Tibial artery (tissue), 4 donors: ENCODE data around the gene CIDEB.

ENCODE experiments used
- DNase-seq, 2 donors: peaks; one replicate each; pipeline ENCODE4 v3.0.0-alpha.2; 2019
- H3K27ac ChIP-seq, 2 donors: fragments of 200-600 bp; sonication (generic) in 1 of 2; 1 replicate in 1 of 2; 2 replicates in 1 of 2; pipeline ENCODE4 v1.5.1; 2018 to 2019; ENCODE audit warnings: mild to moderate bottlenecking in 1 of 2
- H3K27me3 ChIP-seq, 2 donors: fragments of 200-600 bp; sonication (generic) in 1 of 2; one replicate each; pipeline versions ENCODE4 v1.5.1 to v1.6.0; 2016 to 2019
- H3K36me3 ChIP-seq, 3 donors: fragments of 200-600 bp; sonication (generic) in 2 of 3; one replicate each; pipeline ENCODE4 v1.5.1; 2016 to 2019; ENCODE audit warnings: mild to moderate bottlenecking in 2 of 3
- H3K4me1 ChIP-seq, 4 donors: fragments of 200-600 bp; sonication (generic) in 2 of 4; 1 replicate in 3 of 4; 2 replicates in 1 of 4; pipeline ENCODE4 v1.5.1; 2016 to 2019
- H3K4me3 ChIP-seq, 2 donors: fragments of 200-600 bp; sonication (generic) in 1 of 2; 1 replicate in 1 of 2; 2 replicates in 1 of 2; pipeline ENCODE4 v1.5.1; 2018 to 2019; ENCODE audit warnings: mild to moderate bottlenecking in 2 of 2
- H3K9me3 ChIP-seq, 3 donors: fragments of 200-600 bp; sonication (generic) in 1 of 3; one replicate each; pipeline ENCODE4 v1.5.1; 2016 to 2019
- intact Hi-C: fragments of 100-400 bp; cut with DNase I; formaldehyde crosslinking; loops from one replicate; pipeline ENCODE4 v1.15.0; 2023; ENCODE audit warnings: low total_unique reads
- TF ChIP-seq, protein P1 (sequence below), 2 experiments: fragments of 200-600 bp in 1 of 2; fragments of 450-650 bp in 1 of 2; IDR thresholded peaks; one replicate each; pipeline ENCODE4 v1.5.1; 2017 to 2019; ENCODE audit warnings: antibody characterized with exemption in 2 of 2, mild to moderate bottlenecking in 1 of 2, moderate library complexity in 1 of 2

The CIDEB gene

GRCh38 chr14:24284501-24285035 is 23.2 kb downstream of the CIDEB start:
- no peak for DNase-seq
- no peaks in the 10 kb centered on the region for H3K4me1 ChIP-seq
- H3K9me3 ChIP-seq, result no peaks in the 10 kb centered on the region
- H3K27me3 ChIP-seq, result no peaks in the 10 kb centered on the region
- intact Hi-C loops, result no loop called here
- no peak overlapping the region for H3K27ac ChIP-seq
- H3K36me3 ChIP-seq, result peaks cover 0 to 6% (median 4%) of the 10 kb centered on the region in 3 donors
- TF ChIP-seq, protein P1, sequence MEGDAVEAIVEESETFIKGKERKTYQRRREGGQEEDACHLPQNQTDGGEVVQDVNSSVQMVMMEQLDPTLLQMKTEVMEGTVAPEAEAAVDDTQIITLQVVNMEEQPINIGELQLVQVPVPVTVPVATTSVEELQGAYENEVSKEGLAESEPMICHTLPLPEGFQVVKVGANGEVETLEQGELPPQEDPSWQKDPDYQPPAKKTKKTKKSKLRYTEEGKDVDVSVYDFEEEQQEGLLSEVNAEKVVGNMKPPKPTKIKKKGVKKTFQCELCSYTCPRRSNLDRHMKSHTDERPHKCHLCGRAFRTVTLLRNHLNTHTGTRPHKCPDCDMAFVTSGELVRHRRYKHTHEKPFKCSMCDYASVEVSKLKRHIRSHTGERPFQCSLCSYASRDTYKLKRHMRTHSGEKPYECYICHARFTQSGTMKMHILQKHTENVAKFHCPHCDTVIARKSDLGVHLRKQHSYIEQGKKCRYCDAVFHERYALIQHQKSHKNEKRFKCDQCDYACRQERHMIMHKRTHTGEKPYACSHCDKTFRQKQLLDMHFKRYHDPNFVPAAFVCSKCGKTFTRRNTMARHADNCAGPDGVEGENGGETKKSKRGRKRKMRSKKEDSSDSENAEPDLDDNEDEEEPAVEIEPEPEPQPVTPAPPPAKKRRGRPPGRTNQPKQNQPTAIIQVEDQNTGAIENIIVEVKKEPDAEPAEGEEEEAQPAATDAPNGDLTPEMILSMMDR (IDR thresholded peaks at IDR 0.05), result no peak
- H3K4me3 ChIP-seq, result no peak overlapping the region

DNA sequence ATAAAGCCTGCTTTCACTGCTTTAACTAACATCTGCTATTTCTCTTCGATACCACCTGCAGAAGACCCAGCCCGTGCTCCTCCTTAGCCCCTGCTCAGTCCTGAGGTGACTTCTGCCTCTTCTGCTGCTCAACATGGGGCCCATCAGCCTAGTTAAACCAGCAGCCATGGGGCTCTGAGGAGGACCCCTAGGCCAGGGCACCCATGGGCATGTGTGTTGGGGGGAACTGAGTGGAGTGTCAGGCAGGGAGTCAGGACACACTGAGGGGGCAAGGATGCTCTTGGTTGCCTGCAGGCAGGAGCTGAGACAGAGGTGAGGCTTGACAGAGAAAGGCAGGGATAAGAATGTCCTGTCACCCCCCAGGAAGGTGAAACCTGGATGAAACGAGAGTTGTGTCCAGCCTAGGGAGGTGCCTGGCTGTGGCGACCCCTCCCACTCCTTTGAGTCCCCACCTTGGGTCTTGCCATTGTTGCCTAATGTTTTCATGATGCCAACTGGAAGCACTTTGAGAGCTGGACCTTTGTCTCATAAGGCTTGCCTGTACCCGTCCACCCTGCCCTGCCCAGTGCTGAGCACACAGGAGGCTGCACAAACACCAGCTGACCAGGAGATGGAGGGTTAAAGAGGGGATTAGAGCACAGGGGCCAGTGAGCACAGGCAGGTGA is 23.8 kb downstream of the CIDEB start:
- Histone ChIP-seq H3K9me3 (no peaks in the 10 kb centered on the region), H3K27me3 (no peaks in the 10 kb centered on the region), H3K36me3 (no peaks in the 10 kb centered on the region), H3K4me3 (no peak overlapping the region), H3K4me1 (no peaks in the 10 kb centered on the region), H3K27ac (no peak overlapping the region)
- TF ChIP-seq, protein P1 (IDR thresholded peaks at IDR 0.05), result no peak
- no peak for DNase-seq
- intact Hi-C loops, result no loop called here

GRCh38 chr14:24282736-24283135 is 25.0 kb downstream of the CIDEB start:
- intact Hi-C loops, result no loop called here
- Histone ChIP-seq H3K4me3 (no peak overlapping the region), H3K36me3 (no peaks in the 10 kb centered on the region), H3K9me3 (no peaks in the 10 kb centered on the region), H3K27me3 (no peaks in the 10 kb centered on the region), H3K27ac (no peak overlapping the region), H3K4me1 (no peaks in the 10 kb centered on the region)
- TF ChIP-seq, protein P1 (IDR thresholded peaks at IDR 0.05), result no peak
- DNase-seq, result no peak

- Histone ChIP-seq H3K4me3 (no peak overlapping the region), H3K4me1 (no peaks in the 10 kb centered on the region), H3K36me3 (no peaks in the 10 kb centered on the region), H3K27me3 (no peaks in the 10 kb centered on the region), H3K9me3 (no peaks in the 10 kb centered on the region), H3K27ac (no peak overlapping the region)
- intact Hi-C loops, result no loop called here
- no peak for DNase-seq
- TF ChIP-seq, protein P1 (IDR thresholded peaks at IDR 0.05), result no peak
These were observed 26.1 kb downstream of the CIDEB start for GRCh38 chr14:24281636-24282035.

DNA sequence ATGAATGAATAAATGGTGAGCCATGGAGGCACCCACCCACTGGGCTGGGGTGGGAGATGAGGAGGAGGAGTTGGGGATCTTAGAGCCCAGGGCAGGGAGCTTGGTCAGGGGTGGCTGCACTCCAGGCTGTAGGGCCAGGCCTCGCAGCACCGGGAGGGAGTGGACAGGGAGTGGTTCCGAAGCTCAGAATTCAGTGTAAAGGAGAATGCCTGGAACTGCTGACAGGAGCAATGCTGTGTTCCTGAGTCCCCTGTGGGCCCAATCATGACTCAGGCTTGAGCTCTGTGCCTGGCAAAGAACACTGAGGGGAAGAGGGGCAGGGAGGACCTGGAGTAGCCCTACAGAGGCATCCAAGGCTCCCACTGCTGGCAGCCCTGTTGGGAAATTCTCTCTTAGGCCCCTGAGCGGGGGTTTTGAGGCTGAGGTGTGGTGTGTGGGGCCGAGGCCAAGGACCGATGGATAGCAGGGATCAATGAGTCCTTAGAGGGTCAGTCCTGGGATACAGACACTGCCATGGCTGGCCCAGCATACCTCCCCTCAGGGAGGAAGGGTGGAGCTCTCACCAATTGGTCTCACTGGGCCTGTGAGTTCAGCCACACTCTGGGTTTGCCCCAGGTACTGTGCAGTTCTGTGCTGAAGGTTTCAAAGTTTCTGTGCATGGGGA is 26.8 kb downstream of the CIDEB start:
- Histone ChIP-seq H3K36me3 (no peaks in the 10 kb centered on the region), H3K4me3 (no peak overlapping the region), H3K4me1 (no peaks in the 10 kb centered on the region), H3K9me3 (no peaks in the 10 kb centered on the region), H3K27ac (no peak overlapping the region), H3K27me3 (no peaks in the 10 kb centered on the region)
- peak in 1 of 2 donors; percentile 60 for DNase-seq
- intact Hi-C loops, result no loop called here
- TF ChIP-seq, protein P1 (IDR thresholded peaks at IDR 0.05), result no peak
